Thyroid gland (tissue), 4 donors: ENCODE measurements around the gene MAGI2.

ENCODE experiments used
- POLR2A ChIP-seq, 2 donors: fragments of 450-650 bp; IDR thresholded peaks; one replicate each; pipeline ENCODE4 v1.6.1; 2017; ENCODE audit warnings: antibody characterized with exemption in 2 of 2, mild to moderate bottlenecking in 2 of 2, moderate library complexity in 1 of 2
- TF ChIP-seq, protein P1 (sequence below), 6 experiments: fragments of 200-600 bp in 3 of 6; fragments of 450-650 bp in 3 of 6; sonication (generic) in 3 of 6; IDR thresholded peaks; one replicate each; pipeline ENCODE4 v1.5.1; 2016 to 2019; ENCODE audit warnings: antibody characterized with exemption in 6 of 6, mild to moderate bottlenecking in 2 of 6, inconsistent platforms in 1 of 6, moderate library complexity in 1 of 6

DNA sequence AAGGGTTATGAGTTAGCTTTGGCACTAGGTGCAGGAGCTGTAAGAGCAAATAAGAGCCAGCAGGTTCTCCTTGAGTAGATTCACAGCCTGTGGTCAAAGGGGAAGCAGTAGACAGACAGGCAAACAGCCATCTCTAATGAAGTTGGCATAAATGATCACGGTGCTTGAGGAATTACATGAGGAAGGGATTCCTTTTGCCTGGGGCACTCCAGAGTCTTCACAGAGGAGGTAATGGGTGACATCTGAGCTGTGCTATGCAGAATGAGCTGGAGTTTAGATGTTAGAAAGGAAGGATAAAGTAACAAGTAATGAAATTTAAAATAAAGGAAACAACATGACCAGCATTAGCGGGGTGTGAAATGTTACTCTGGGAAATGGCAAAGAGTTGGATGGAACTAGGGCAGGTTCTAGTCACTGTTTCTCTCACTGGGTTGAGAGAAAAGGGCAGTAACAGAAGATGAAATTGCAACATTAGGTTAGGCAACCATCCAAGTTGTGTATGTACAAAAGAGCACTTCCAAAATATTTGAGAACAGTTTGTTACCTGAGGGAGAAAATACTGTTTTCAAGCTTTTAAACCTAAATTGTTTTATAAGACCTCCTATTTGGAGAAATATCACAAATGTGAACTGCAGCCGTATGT is 1041.1 kb downstream of the MAGI2 start:
- TF ChIP-seq, protein P1, sequence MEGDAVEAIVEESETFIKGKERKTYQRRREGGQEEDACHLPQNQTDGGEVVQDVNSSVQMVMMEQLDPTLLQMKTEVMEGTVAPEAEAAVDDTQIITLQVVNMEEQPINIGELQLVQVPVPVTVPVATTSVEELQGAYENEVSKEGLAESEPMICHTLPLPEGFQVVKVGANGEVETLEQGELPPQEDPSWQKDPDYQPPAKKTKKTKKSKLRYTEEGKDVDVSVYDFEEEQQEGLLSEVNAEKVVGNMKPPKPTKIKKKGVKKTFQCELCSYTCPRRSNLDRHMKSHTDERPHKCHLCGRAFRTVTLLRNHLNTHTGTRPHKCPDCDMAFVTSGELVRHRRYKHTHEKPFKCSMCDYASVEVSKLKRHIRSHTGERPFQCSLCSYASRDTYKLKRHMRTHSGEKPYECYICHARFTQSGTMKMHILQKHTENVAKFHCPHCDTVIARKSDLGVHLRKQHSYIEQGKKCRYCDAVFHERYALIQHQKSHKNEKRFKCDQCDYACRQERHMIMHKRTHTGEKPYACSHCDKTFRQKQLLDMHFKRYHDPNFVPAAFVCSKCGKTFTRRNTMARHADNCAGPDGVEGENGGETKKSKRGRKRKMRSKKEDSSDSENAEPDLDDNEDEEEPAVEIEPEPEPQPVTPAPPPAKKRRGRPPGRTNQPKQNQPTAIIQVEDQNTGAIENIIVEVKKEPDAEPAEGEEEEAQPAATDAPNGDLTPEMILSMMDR (IDR thresholded peaks at IDR 0.05) = no peak
- TF ChIP-seq POLR2A (IDR thresholded peaks at IDR 0.05) = no peak
